HG03439 (cell line): ENCODE results near the gene UTF1.

Experiments
- ATAC-seq: cut with Tn5 transposase; IDR thresholded peaks from one replicate; pipeline ENCODE4 v1.9.1; 2021; ENCODE audit warnings: mild to moderate bottlenecking, moderate library complexity; ENCODE audit not compliant: unreplicated experiment

Gene UTF1

DNA sequence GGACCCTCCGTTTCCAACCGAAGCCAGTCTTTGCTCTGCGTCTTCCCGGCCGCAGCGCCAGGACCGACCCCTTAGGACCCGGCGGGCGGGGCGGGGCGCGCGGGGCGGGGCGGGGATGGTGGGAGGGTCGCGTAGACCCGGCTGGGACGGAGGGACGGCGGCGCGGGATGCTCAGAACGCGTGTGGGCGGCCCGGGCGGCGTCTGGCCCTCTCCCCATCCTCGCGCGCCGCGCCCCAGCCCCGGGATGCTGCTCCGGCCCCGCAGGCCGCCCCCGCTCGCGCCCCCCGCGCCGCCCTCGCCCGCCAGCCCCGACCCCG is at the start of gene UTF1:
UTF1 (plus strand) TSS at position 174 of the 318 bp plus-strand sequence; CDS start at position 246, 72 bp downstream.
- ATAC-seq = no peak

DNA sequence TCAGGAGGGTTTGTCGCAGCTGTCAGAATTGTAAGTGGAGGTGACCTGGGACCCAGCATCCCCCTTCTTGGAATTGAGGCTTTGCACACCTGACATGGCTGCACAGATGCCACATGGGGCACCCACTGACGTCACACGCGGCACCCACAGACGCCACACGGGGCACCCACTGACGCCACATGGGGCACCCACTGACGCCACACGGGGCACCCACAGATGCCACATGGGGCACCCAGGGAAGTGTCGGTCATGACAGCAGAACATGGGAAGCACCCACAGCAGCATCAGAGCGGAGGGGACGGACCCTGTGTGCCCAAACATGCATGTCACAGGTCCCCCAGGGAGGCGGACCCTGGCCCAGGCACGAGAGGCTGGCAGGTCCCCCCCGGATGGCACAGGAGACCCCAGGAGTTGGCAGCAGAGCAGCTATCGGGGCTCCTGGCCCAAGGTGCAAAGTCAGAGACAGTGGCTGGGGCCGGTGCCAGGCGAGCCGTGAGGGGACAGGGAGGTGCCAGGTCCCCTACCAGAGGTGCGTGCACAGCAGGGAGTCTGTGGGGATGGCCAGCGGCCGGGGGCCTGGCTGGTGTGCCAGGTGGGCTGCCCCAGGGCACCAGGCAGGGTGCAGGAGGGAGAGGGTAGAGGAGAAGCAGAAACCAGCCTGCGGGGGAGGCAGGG is 48.9 kb upstream of the UTF1 start:
- no peak for ATAC-seq

DNA sequence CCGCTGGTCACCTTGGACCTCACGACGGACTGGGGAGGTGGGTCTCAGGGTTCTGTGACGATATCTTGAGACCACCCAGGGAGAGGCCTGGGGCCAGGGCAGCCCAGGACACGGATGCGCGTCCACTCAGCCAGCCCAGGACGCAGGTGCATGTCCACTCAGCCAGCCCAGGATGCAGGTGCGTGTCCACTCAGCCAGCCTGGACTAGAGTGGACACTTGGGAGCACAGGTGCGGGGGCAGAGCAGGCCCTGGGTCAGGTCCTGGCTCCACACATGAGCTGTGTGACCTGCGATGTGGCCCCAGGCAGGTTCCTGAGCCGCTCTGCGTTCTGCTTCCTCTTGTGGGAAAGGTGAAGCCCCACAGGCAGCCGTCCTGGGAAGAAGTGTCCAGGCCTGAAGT is 47.8 kb upstream of the UTF1 start:
- ATAC-seq = no peak

GRCh38 chr10:133182791-133183645 is 47.0 kb upstream of the UTF1 start:
- no peak for ATAC-seq

- no peak for ATAC-seq
Measured at GRCh38 chr10:133183646-133184378, 46.2 kb upstream of the UTF1 start.

DNA sequence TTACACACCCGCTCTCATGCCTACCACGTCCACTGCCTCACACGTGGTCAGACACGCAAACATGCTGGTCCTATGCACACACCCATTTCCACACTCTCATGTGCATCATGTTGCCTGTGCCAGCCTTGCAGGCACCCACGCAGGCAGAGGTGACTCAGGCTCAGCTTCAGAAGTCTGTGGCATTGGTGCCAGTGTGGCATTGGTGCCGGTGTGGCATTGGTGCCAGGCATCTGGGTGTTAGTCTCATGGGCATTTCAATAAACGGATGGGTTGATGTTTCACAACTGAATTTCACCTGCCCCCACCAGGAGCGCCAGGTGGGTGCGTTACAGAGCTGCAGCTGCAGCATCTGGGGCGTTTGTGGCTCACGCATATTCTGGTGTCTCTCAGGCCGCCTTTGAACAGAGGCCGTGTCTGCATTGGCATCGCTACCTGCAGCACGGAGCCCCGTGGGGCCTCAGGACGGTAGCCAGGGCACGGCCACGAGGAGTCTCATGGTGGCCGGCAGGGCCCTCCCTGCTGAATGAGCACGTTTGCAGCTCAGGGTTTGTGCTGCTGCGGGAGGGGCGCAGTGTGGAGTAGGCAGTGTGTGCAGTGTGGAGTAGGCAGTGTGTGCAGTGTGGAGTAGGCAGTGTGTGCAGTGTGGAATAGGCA is 45.3 kb upstream of the UTF1 start:
- ATAC-seq = no peak

GRCh38 chr10:133185421-133185820 is 44.6 kb upstream of the UTF1 start:
- no peak for ATAC-seq

GRCh38 chr10:133185916-133186315 is 44.1 kb upstream of the UTF1 start:
- ATAC-seq = no peak

GRCh38 chr10:133186416-133187090 is 43.5 kb upstream of the UTF1 start:
- no peak for ATAC-seq

GRCh38 chr10:133187091-133187905 is 42.7 kb upstream of the UTF1 start:
- no peak for ATAC-seq

DNA sequence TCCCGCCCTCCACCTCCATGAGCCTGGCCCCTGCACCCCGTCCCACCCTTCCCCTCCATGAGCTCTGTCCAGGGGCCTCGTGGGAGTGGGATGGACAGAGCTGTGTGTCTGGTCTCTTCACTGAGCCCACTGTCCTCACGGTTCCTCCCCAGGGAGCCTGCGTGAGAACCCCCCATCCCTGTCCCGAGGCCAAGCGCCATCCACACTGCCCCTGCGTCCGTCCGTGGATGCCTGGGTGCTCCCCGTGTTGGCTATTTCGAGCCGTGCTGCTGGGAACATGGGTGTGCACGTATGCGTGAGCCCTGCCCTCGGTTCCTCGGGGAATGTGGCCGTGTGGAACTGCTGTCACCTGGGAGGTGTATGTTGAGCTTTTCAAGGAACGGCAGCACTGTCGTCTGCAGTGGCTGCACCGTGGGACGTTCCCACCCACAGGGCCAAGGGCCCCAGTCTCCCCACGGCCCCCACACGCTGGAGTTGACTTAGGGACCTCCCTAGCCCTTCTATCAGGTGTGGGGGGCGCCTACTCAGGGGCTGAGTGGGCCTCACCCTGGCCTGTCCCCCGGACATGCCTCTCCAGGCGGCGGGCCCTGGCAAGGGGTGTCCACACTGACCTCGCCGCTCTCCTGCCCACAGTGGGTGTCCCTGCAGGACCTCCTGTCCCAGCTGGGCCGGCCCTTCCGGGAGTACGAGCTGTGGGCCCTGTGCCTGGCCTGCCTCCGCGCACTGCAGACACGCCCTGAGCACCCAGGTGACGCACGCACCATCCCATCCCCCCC is 41.9 kb upstream of the UTF1 start:
- no peak for ATAC-seq

DNA sequence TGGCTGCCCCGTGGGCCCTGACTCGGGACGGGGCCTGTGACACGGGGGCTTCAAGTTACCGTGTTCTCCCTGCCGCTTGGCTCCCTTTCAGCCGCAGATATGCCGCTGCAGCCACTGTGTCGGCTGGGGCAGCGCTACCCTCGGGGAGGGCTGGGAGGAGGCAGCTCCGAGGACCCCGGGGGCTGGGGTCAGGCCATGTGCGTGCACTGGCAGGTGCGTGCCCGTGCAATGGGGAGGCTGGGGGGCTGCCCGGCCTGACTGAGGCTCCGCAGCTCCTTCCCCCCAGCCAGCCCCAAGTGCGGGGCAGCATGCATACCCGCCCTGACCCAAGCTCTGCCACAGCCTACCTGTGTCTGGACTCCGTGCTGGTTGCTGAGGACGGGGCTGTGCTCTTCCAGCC is 40.8 kb upstream of the UTF1 start:
- no peak for ATAC-seq

- no peak for ATAC-seq
Measured at GRCh38 chr10:133189726-133190125, 40.3 kb upstream of the UTF1 start.

- ATAC-seq = no peak
Measured at GRCh38 chr10:133190225-133190624, 39.8 kb upstream of the UTF1 start.

GRCh38 chr10:133191651-133192050 is 38.4 kb upstream of the UTF1 start:
- ATAC-seq = no peak

DNA sequence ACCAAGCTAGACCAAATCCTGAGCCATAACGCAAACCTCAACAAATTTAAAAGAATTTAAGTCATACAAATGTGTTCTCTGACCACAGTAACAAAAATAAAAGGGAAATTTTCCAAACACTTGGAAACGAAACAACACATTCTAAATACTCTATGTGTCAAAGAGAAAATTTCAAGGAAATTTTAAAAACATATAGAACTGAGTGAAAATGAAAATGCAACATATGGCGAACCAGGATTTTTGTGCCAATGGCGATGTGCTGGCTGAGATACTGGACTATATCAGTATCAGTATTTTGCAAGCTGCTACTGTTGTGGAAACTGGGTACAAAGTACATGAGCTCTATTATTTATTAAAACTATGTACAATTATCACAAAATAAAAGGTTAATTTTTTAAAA is 35.9 kb upstream of the UTF1 start:
- ATAC-seq = no peak

DNA sequence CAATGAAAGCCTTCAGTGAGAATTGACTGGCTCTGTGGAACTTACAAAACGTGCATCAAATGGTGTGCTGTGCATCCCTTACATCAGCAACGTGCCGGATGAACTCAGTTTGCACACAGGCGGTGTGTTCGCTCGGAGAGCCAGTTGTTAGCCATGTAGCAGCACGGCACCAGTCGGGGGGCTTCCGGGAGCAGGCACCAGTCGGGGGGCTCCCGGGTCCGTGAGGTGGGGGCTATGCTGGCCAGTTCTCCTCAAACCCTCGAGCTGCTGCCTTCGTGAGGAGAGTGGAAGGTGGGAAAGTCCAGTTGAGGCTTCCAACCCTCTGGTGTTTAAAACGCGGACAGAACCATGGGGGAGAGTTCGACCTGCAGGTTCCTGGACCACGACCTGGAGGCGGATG is 34.9 kb upstream of the UTF1 start:
- no peak for ATAC-seq

DNA sequence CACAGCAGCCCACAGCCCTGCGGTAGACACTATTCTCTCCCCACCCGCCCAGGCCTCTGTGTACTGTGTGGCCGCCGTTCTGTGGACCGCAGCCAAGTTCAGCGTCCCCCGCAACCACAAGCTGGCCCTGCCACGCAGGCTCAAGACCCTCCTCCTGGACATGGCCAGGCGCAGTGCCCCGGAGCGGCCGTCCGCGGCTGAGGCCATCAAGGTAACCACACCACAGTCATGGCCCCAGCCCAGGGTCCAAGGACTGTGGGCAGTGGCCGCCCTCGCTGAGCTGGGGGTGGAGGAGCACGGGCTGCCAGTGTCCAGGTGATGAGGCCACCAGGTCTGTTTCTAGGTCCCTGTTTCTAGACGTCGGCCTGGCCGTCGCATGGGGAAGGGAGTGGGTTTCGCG is 34.4 kb upstream of the UTF1 start:
- ATAC-seq = no peak

DNA sequence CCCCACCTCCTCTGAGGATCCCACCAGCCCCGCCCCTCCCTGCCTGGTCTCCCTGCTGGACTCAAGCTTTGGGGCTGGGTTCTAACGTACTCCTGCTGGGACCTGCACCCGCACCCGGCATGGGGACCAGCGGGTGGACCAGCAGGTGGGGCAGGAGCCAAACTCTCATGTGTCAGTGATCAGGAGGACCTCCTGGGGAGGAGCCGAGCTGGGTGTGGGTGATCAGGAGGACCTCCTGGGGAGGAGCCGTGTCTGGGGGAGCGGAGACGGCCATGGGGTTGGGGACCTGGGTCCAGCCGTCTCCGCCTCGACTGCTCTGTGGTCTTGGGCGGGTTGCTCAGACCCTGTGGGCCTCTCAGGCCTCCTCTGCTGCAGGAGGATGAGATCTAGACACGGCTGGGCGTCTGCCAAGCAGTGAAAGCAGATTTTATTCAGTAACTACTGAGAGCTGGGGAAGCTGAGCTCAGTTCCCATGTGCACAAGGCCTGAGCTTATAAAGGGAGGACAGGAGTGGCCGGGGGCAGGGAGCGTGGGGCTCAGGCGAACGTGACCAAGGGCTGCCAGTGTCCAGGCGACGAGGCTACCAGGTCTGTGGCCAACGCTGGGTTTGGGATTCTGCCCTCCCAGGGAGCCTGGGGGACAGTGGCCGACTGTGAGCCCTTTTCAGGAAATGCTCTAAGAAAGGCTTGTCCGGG is 33.6 kb upstream of the UTF1 start:
- no peak for ATAC-seq
